Liver (tissue), 9 donors: ENCODE results near the gene SLC18A2. TPM values are rescaled to one million over a fixed set of nuclear protein-coding genes. Genes with fewer than 3 reads are reported as not detected.
A peak's percentile ranks its signal among the peaks of the same experiment; 100 is the strongest.

Experiments used
- DNase-seq: peaks from one replicate; pipeline ENCODE4 v3.0.0-alpha.2; 2017; ENCODE audit warnings: low spot score
- H3K27ac ChIP-seq, 2 donors: one replicate each; pipeline ENCODE4 v1.7.0; 2013; ENCODE audit warnings: inconsistent platforms in 2 of 2, low read length in 2 of 2, control low read depth in 1 of 2, low read depth in 1 of 2, mild to moderate bottlenecking in 1 of 2
- H3K27me3 ChIP-seq, 4 donors: one replicate each; pipeline versions ENCODE4 v1.6.1 to v1.7.0; 2013; ENCODE audit warnings: low read length in 3 of 4, inconsistent platforms in 1 of 4, mild to moderate bottlenecking in 1 of 4, moderate library complexity in 1 of 4; ENCODE audit not compliant: control insufficient read depth in 4 of 4, insufficient read depth in 4 of 4
- H3K36me3 ChIP-seq, 4 donors: one replicate each; pipeline versions ENCODE4 v1.6.1 to v1.7.0; 2013; ENCODE audit warnings: low read length in 3 of 4, mild to moderate bottlenecking in 3 of 4, low read depth in 1 of 4, moderate library complexity in 1 of 4; ENCODE audit not compliant: control insufficient read depth in 4 of 4, insufficient read depth in 3 of 4
- H3K4me1 ChIP-seq, 4 donors: one replicate each; pipeline versions ENCODE4 v1.6.1 to v1.7.0; 2013; ENCODE audit warnings: low read length in 3 of 4, mild to moderate bottlenecking in 3 of 4, moderate library complexity in 1 of 4; ENCODE audit not compliant: control insufficient read depth in 4 of 4, insufficient read depth in 4 of 4
- H3K4me3 ChIP-seq, 3 donors: one replicate each; pipeline versions ENCODE4 v1.6.1 to v1.7.0; 2013; ENCODE audit warnings: low read length in 3 of 3, control low read depth in 1 of 3, low read depth in 1 of 3, mild to moderate bottlenecking in 1 of 3
- H3K9ac ChIP-seq, 2 donors: one replicate each; pipeline ENCODE4 v1.7.0; 2013; ENCODE audit warnings: low read length in 2 of 2, mild to moderate bottlenecking in 2 of 2, moderate library complexity in 2 of 2, control low read depth in 1 of 2, low read depth in 1 of 2
- H3K9me3 ChIP-seq, 4 donors: one replicate each; pipeline versions ENCODE4 v1.6.1 to v1.7.0; 2013; ENCODE audit warnings: low read length in 3 of 4; ENCODE audit not compliant: control insufficient read depth in 4 of 4
- ATF3 ChIP-seq: IDR thresholded peaks from 2 replicates; pipeline ENCODE4 v1.6.1; 2016; ENCODE audit warnings: antibody characterized with exemption
- EGR1 ChIP-seq, 2 donors: IDR thresholded peaks; 2 replicates each; pipeline ENCODE4 v1.6.1; 2016 to 2018; ENCODE audit warnings: antibody characterized with exemption in 2 of 2, low read depth in 2 of 2
- FOXA1 ChIP-seq: IDR thresholded peaks from 2 replicates; pipeline ENCODE4 v1.6.1; 2016; ENCODE audit warnings: antibody characterized with exemption
- FOXA2 ChIP-seq: IDR thresholded peaks from 2 replicates; pipeline ENCODE4 v1.6.1; 2016; ENCODE audit warnings: antibody characterized with exemption
- GABPA ChIP-seq, 2 donors: IDR thresholded peaks in 1 of 2; conservative IDR thresholded peaks in 1 of 2; 2 replicates each; pipeline ENCODE4 v1.6.1; 2016; ENCODE audit warnings: antibody characterized with exemption in 2 of 2, mild to moderate bottlenecking in 1 of 2, moderate library complexity in 1 of 2
- HNF4A ChIP-seq, 2 donors: conservative IDR thresholded peaks; 2 replicates each; pipeline ENCODE4 v1.6.1; 2016; ENCODE audit warnings: antibody characterized with exemption in 2 of 2, mild to moderate bottlenecking in 2 of 2
- HNF4G ChIP-seq: IDR thresholded peaks from 2 replicates; pipeline ENCODE4 v1.6.1; 2016; ENCODE audit warnings: antibody characterized with exemption
- JUND ChIP-seq, 2 donors: IDR thresholded peaks; 2 replicates each; pipeline ENCODE4 v1.6.1; 2016; ENCODE audit warnings: antibody characterized with exemption in 2 of 2
- MAX ChIP-seq: IDR thresholded peaks from 2 replicates; pipeline ENCODE4 v1.6.1; 2016; ENCODE audit warnings: antibody characterized with exemption
- NR2F2 ChIP-seq: IDR thresholded peaks from 2 replicates; pipeline ENCODE4 v1.6.1; 2016; ENCODE audit warnings: antibody characterized with exemption
- RAD21 ChIP-seq, 2 donors: IDR thresholded peaks; 2 replicates each; pipeline ENCODE4 v1.6.1; 2016; ENCODE audit warnings: antibody characterized with exemption in 2 of 2, mild to moderate bottlenecking in 2 of 2
- RXRA ChIP-seq, 2 donors: IDR thresholded peaks; 2 replicates each; pipeline ENCODE4 v1.6.1; 2017 to 2018; ENCODE audit warnings: antibody characterized with exemption in 2 of 2, mild to moderate bottlenecking in 1 of 2
- SP1 ChIP-seq: IDR thresholded peaks from 2 replicates; pipeline ENCODE4 v1.6.1; 2018; ENCODE audit warnings: antibody characterized with exemption, mild to moderate bottlenecking
- TAF1 ChIP-seq: conservative IDR thresholded peaks from 2 replicates; pipeline ENCODE4 v1.6.1; 2016; ENCODE audit warnings: antibody characterized with exemption, mild to moderate bottlenecking
- YY1 ChIP-seq: IDR thresholded peaks from 2 replicates; pipeline ENCODE4 v1.6.1; 2016; ENCODE audit warnings: antibody characterized with exemption, mild to moderate bottlenecking
- ZBTB33 ChIP-seq: IDR thresholded peaks from 2 replicates; pipeline ENCODE4 v1.6.1; 2016; ENCODE audit warnings: antibody characterized with exemption
- WGBS: extraction: QIAGEN DNeasy Blood & Tissue Kit; methylation state at CpG from one replicate; pipeline ENCODE4 v1.1.7; 2013; 5-methylcytosine and 5-hydroxymethylcytosine counted together
- polyA plus RNA-seq, 2 donors: library from polyadenylated mRNA; stranded (reverse) in 1 of 2; unstranded in 1 of 2; fragments of 200-250 nt in 1 of 2; fragments of >200 nt in 1 of 2; fragmentation: Nextera tagmentation in 1 of 2; extraction: Ambion mirVana in 1 of 2; gene quantifications; one replicate each; pipeline versions ENCODE4 v1.2.1 to v1.2.3, GENCODE V29; 2013 to 2015
- total RNA-seq, 2 donors: library from RNA; depleted of rRNA; stranded (reverse); fragments of >200 nt; gene quantifications; one replicate each; pipeline ENCODE4 v1.2.3, GENCODE V29; 2014
- TF ChIP-seq, protein P1 (sequence below): IDR thresholded peaks from 2 replicates; pipeline ENCODE4 v1.6.1; 2016; ENCODE audit warnings: antibody characterized with exemption, mild to moderate bottlenecking
- TF ChIP-seq, protein P2 (sequence below): fragments of 150-350 bp; IDR thresholded peaks from 2 replicates; pipeline ENCODE4 v1.5.1; 2017; ENCODE audit warnings: improper control_type of control experiment, low read depth, low read length; ENCODE audit not compliant: missing input control
- donor health status: healthy.
- donor health status: healthy.
- donor health status: healthy.
- donor health status: healthy.
- donor health status: healthy.

SLC18A2 gene
- total RNA-seq (1 to 10 TPM in 1 of 2 donors, under 1 TPM in 1; 0.92 to 1.8 TPM), polyA plus RNA-seq (1 to 10 TPM; 1.1 to 3.7 TPM)

- no peak for TF ChIP-seq RAD21 (IDR thresholded peaks at IDR 0.05)
- TF ChIP-seq HNF4A (conservative IDR thresholded peaks at IDR 0.05): no peak
- no peak for TF ChIP-seq RXRA (IDR thresholded peaks at IDR 0.05)
- TF ChIP-seq MAX: no peak
- no peak for TF ChIP-seq GABPA (IDR thresholded peaks at IDR 0.05 in 1 of 2, conservative IDR thresholded peaks at IDR 0.05 in 1 of 2)
- no peak for TF ChIP-seq EGR1 (IDR thresholded peaks at IDR 0.05; ENCODE audit: low read depth in 2 of 2)
- no peak for TF ChIP-seq SP1
- no peak for TF ChIP-seq FOXA2
- TF ChIP-seq, protein P1, sequence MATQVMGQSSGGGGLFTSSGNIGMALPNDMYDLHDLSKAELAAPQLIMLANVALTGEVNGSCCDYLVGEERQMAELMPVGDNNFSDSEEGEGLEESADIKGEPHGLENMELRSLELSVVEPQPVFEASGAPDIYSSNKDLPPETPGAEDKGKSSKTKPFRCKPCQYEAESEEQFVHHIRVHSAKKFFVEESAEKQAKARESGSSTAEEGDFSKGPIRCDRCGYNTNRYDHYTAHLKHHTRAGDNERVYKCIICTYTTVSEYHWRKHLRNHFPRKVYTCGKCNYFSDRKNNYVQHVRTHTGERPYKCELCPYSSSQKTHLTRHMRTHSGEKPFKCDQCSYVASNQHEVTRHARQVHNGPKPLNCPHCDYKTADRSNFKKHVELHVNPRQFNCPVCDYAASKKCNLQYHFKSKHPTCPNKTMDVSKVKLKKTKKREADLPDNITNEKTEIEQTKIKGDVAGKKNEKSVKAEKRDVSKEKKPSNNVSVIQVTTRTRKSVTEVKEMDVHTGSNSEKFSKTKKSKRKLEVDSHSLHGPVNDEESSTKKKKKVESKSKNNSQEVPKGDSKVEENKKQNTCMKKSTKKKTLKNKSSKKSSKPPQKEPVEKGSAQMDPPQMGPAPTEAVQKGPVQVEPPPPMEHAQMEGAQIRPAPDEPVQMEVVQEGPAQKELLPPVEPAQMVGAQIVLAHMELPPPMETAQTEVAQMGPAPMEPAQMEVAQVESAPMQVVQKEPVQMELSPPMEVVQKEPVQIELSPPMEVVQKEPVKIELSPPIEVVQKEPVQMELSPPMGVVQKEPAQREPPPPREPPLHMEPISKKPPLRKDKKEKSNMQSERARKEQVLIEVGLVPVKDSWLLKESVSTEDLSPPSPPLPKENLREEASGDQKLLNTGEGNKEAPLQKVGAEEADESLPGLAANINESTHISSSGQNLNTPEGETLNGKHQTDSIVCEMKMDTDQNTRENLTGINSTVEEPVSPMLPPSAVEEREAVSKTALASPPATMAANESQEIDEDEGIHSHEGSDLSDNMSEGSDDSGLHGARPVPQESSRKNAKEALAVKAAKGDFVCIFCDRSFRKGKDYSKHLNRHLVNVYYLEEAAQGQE: no peak
- no peak for TF ChIP-seq TAF1
- TF ChIP-seq, protein P2, sequence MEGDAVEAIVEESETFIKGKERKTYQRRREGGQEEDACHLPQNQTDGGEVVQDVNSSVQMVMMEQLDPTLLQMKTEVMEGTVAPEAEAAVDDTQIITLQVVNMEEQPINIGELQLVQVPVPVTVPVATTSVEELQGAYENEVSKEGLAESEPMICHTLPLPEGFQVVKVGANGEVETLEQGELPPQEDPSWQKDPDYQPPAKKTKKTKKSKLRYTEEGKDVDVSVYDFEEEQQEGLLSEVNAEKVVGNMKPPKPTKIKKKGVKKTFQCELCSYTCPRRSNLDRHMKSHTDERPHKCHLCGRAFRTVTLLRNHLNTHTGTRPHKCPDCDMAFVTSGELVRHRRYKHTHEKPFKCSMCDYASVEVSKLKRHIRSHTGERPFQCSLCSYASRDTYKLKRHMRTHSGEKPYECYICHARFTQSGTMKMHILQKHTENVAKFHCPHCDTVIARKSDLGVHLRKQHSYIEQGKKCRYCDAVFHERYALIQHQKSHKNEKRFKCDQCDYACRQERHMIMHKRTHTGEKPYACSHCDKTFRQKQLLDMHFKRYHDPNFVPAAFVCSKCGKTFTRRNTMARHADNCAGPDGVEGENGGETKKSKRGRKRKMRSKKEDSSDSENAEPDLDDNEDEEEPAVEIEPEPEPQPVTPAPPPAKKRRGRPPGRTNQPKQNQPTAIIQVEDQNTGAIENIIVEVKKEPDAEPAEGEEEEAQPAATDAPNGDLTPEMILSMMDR: no peak
- no peak for TF ChIP-seq FOXA1
- TF ChIP-seq NR2F2: no peak
- no peak for TF ChIP-seq HNF4G
- no peak for TF ChIP-seq ATF3
- no peak for TF ChIP-seq JUND (IDR thresholded peaks at IDR 0.05)
- TF ChIP-seq YY1: no peak
- no peak for TF ChIP-seq ZBTB33
- peaks cover 0 to 10% (median 2%) of the 10 kb centered on the region in 4 donors for H3K27me3 ChIP-seq
- H3K4me1 ChIP-seq: peaks cover 0 to 12% (median 7%) of the 10 kb centered on the region in 4 donors
- DNase-seq: no peak
- WGBS: 5% methylated on average over 93 of the region's 93 CpGs
- no peaks in the 10 kb centered on the region for H3K36me3 ChIP-seq
- no peaks in the 10 kb centered on the region for H3K9me3 ChIP-seq
- H3K9ac ChIP-seq: no peak within 1 kb of the TSS
- peak within 1 kb of the TSS in 1 of 3 donors; percentile 48 for H3K4me3 ChIP-seq
- no peak within 1 kb of the TSS for H3K27ac ChIP-seq
These were observed at the start of gene SLC18A2 for GRCh38 chr10:117240621-117241529. Gene SLC18A2, plus strand, starts transcription at chr10:117241114. Its CDS starts 580 bp downstream, at chr10:117241694.
